OCI-LY3 (cell line): ENCODE measurements around the gene GALNT1.
"Not testable (repeated sequence)": the region's sequence is repeated elsewhere in the genome, so short reads cannot be mapped to it uniquely, and the experiment has no call there.

Experiments
- H2AFZ ChIP-seq: fragments of 200-600, 300-600 bp; shearing (Covaris generic); 2 replicates; pipeline ENCODE4 v1.6.0; 2014; ENCODE audit warnings: antibody characterized with exemption, low read depth, low read length
- H3K27ac ChIP-seq: fragments of 200-600, 300-600 bp; sonication (generic); 2 replicates; pipeline ENCODE4 v1.5.1; 2014; ENCODE audit warnings: mild to moderate bottlenecking, low read length, moderate library complexity, mixed read lengths
- H3K27me3 ChIP-seq: fragments of 200-600, 300-600 bp; sonication (generic); 2 replicates; pipeline ENCODE4 v1.6.1; 2014; ENCODE audit warnings: low read depth, low read length, mixed read lengths
- H3K36me3 ChIP-seq: fragments of 200-600, 300-600 bp; sonication (generic); replicated peaks from 2 replicates; pipeline ENCODE3; 2014; ENCODE audit warnings: low read depth, low read length, mixed read lengths
- H3K4me1 ChIP-seq: fragments of 300-600, 200-600 bp; sonication (generic); 2 replicates; pipeline ENCODE4 v1.6.1; 2014; ENCODE audit warnings: low read length, mixed read lengths
- H3K4me2 ChIP-seq: fragments of 200-600, 300-600 bp; sonication (generic); 2 replicates; pipeline ENCODE4 v1.6.1; 2014; ENCODE audit warnings: low read length, mixed read lengths
- H3K4me3 ChIP-seq: fragments of 300-600, 200-600 bp; sonication (generic); 2 replicates; pipeline ENCODE4 v1.5.1; 2014; ENCODE audit warnings: antibody characterized with exemption, mild to moderate bottlenecking, low read length, moderate library complexity
- H3K79me2 ChIP-seq: fragments of 300-600, 200-600 bp; shearing (Covaris generic); 2 replicates; pipeline ENCODE4 v1.6.1; 2014; ENCODE audit warnings: mild to moderate bottlenecking, low read length, mixed read lengths
- H3K9ac ChIP-seq: fragments of 300-600, 200-600 bp; shearing (Covaris generic); 2 replicates; pipeline ENCODE4 v1.6.0; 2014; ENCODE audit warnings: mild to moderate bottlenecking, low read length, moderate library complexity
- H3K9me3 ChIP-seq: fragments of 200-600, 300-600 bp; shearing (Covaris generic); 2 replicates; pipeline ENCODE4 v1.6.1; 2014; ENCODE audit warnings: low read length, mixed read lengths; ENCODE audit not compliant: insufficient read depth
- H4K20me1 ChIP-seq: fragments of 200-600, 300-600 bp; sonication (generic); 2 replicates; pipeline ENCODE4 v1.6.1; 2016; ENCODE audit warnings: low read length, mixed read lengths; ENCODE audit not compliant: insufficient read depth
- EZH2phosphoT487 ChIP-seq: fragments of 200-600 bp; shearing (Covaris generic); IDR thresholded peaks from 2 replicates; pipeline ENCODE4 v1.6.1; 2018; ENCODE audit warnings: antibody characterized with exemption, mixed run types, low read depth
- TF ChIP-seq, protein P1 (sequence below): fragments of 200-600, 300-600 bp; sonication (generic); IDR thresholded peaks from 2 replicates; pipeline ENCODE4 v1.5.1; 2014; ENCODE audit warnings: antibody characterized with exemption, low read length, low read depth

GALNT1 gene

DNA sequence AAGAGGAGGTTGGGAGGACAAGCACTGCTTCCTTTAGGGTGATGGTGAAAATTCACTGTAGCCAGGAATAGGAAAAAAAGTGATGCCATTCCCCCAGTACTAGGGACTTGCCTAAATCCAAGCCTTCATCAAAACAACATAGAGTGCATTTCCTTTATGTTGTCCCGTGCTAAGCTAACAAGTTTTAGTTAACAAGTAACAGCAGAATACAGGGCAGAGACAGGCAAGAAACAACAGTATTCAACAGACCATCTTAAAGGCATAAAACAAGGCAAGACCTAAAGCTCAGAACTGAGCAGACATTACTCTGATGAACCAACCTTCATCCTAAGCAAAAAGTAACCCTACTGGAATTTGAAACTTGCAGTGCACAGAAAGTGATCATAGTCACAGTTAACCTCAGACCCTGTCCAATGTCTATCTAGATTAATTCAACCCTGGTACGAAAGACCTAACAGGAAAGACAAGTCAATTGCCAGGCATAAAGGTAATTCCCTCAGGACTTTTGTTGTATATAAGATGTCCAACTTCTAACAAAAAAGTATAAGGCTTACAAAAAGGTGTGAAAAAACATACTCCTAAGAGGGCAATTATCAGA is 34.4 kb upstream of the GALNT1 start:
- Histone ChIP-seq H3K27ac (no peak overlapping the region), H3K27me3 (no peaks in the 10 kb centered on the region), H3K79me2 (no peaks in the 10 kb centered on the region), H3K9me3 (no peaks in the 10 kb centered on the region), H2AFZ (no peak overlapping the region), H3K4me3 (no peak overlapping the region), H3K9ac (no peak overlapping the region), H3K4me2 (no peak overlapping the region), H4K20me1 (no peaks in the 10 kb centered on the region), H3K4me1 (no peaks in the 10 kb centered on the region), H3K36me3 (no peaks in the 10 kb centered on the region)
- TF ChIP-seq, protein P1, sequence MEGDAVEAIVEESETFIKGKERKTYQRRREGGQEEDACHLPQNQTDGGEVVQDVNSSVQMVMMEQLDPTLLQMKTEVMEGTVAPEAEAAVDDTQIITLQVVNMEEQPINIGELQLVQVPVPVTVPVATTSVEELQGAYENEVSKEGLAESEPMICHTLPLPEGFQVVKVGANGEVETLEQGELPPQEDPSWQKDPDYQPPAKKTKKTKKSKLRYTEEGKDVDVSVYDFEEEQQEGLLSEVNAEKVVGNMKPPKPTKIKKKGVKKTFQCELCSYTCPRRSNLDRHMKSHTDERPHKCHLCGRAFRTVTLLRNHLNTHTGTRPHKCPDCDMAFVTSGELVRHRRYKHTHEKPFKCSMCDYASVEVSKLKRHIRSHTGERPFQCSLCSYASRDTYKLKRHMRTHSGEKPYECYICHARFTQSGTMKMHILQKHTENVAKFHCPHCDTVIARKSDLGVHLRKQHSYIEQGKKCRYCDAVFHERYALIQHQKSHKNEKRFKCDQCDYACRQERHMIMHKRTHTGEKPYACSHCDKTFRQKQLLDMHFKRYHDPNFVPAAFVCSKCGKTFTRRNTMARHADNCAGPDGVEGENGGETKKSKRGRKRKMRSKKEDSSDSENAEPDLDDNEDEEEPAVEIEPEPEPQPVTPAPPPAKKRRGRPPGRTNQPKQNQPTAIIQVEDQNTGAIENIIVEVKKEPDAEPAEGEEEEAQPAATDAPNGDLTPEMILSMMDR: no peak
- no peak for TF ChIP-seq EZH2phosphoT487

DNA sequence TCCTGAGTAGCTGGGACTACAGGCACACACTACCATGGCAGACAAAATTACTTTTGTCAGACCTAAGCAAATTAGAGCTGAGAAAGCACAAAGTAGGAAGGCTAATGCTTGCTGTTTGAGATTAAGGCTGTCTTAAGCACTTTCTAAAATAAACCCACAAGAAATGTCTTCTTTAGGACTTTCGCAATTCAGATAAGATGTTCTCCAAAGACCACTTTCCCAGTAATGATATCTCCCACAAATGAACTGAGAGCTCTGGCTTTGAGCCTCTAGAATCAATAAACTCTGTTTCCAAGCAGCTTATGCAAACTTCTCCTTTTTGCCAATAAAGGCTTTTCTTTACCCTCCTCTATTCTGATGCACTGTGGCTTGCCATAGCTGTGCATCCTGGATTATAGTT is 32.0 kb upstream of the GALNT1 start:
- H3K9me3 ChIP-seq: no peaks in the 10 kb centered on the region
- H3K4me3 ChIP-seq: no peak overlapping the region
- H2AFZ ChIP-seq: no peak overlapping the region
- no peaks in the 10 kb centered on the region for H4K20me1 ChIP-seq
- H3K9ac ChIP-seq: no peak overlapping the region
- H3K36me3 ChIP-seq: no peaks in the 10 kb centered on the region
- no peaks in the 10 kb centered on the region for H3K79me2 ChIP-seq
- no peak for TF ChIP-seq EZH2phosphoT487
- TF ChIP-seq, protein P1: no peak
- no peaks in the 10 kb centered on the region for H3K4me1 ChIP-seq
- no peak overlapping the region for H3K27ac ChIP-seq
- H3K4me2 ChIP-seq: no peak overlapping the region
- H3K27me3 ChIP-seq: no peaks in the 10 kb centered on the region

DNA sequence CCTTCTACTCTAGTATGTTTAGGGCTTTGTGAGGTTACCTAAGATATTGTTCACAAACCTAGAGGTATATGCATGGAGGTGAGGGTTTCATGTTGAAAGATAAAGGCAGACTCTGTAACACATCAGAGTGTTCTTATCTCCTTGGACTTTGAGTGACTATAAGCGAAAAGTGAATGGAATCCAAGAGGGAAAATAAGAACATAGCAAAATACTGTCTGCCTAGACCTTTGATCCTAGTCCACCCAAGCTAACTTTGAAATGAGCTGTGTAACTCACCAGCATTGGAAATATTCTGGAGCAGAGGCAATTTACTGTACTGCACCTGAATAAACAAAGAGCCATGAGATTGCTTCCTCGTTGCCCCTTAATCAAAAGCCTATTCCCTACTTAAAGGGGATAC is 28.2 kb upstream of the GALNT1 start:
- no peaks in the 10 kb centered on the region for H3K4me1 ChIP-seq
- H4K20me1 ChIP-seq: no peaks in the 10 kb centered on the region
- no peak overlapping the region for H2AFZ ChIP-seq
- TF ChIP-seq, protein P1: no peak
- TF ChIP-seq EZH2phosphoT487: no peak
- no peaks in the 10 kb centered on the region for H3K9me3 ChIP-seq
- no peak overlapping the region for H3K27ac ChIP-seq
- no peak overlapping the region for H3K9ac ChIP-seq
- H3K36me3 ChIP-seq: no peaks in the 10 kb centered on the region
- no peak overlapping the region for H3K4me3 ChIP-seq
- no peak overlapping the region for H3K4me2 ChIP-seq
- H3K27me3 ChIP-seq: no peaks in the 10 kb centered on the region
- H3K79me2 ChIP-seq: no peaks in the 10 kb centered on the region

DNA sequence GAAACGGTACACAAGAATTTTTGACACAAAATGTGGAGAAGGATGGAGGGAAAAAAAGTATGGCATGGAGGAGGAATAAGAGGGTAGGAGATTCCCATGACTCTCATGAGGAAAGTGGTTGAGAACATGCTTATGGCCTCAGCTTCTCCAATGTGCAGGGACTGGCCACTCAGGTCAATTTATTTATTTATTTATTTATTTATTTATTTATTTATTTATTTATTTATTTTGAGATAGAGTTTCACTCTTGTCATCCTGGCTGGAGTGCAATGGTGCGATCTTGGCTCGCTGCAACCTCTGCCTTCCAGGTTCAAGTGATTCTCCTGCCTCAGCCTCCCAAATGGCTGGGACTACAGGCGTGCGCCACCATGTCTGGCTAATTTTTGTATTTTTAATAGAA is 26.0 kb upstream of the GALNT1 start:
- not testable (repeated sequence) for H3K27me3 ChIP-seq, H3K79me2 ChIP-seq, H3K4me3 ChIP-seq, H3K36me3 ChIP-seq, H3K4me1 ChIP-seq, H3K27ac ChIP-seq, H3K9me3 ChIP-seq, H2AFZ ChIP-seq, H3K4me2 ChIP-seq, H4K20me1 ChIP-seq, H3K9ac ChIP-seq

DNA sequence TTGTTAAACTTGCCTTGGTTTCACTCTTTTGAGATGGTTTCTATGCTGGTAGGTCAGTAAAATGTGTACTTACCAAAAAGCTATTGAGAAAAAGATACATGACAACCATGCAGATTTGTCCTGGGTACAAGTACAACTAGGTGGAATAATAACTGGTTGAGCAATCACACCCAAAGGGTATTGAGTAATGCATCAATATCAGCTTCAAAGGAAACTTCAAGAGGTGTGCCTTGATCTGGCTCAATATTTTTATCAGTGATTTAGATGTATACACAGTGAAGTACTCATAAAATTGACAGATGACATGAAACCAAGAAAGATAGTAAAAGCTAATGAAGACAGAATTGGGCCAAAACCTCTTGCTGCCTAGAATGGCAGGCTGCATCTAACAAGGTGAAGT is 21.7 kb upstream of the GALNT1 start:
- Histone ChIP-seq H3K4me2 (no peak overlapping the region), H3K9me3 (no peaks in the 10 kb centered on the region), H3K9ac (no peak overlapping the region), H3K27me3 (no peaks in the 10 kb centered on the region), H3K4me1 (peaks cover 8% of the 10 kb centered on the region), H4K20me1 (no peaks in the 10 kb centered on the region), H3K4me3 (no peak overlapping the region), H2AFZ (no peak overlapping the region), H3K27ac (no peak overlapping the region), H3K79me2 (no peaks in the 10 kb centered on the region), H3K36me3 (no peaks in the 10 kb centered on the region)
- no peak for TF ChIP-seq EZH2phosphoT487
- TF ChIP-seq, protein P1: no peak
